AG08396 (cell line): ENCODE data around the gene TMEM50A.
"Not testable (repeated sequence)": the region's sequence is repeated elsewhere in the genome, so short reads cannot be mapped to it uniquely, and the experiment has no call there.

Experiments used
- DNase-seq: peaks from one replicate; pipeline ENCODE4 v3.0.0; 2012; ENCODE audit warnings: low spot score, mixed read lengths

TMEM50A gene

DNA sequence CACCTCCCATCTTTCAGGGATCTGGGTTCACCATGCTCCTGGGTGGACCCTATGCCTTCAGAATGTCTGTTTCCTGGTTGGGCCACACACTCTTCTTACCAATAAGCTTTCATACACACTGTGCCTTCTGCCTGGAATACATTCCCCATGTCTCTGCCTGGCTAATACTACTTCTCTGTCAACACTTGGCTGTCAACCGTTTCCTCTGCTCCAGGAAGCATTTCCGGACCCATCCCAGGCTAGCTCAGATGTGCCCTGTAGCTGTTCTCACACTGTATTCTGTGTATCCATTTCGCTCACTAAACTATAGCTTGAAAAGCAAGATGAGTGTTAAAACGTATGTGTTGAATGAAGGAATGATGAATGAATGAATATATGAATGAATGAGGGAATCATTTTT is 49.0 kb downstream of the TMEM50A start:
- not testable (repeated sequence) for DNase-seq

GRCh38 chr1:25388691-25389090 is 50.6 kb downstream of the TMEM50A start:
- not testable (repeated sequence) for DNase-seq

- DNase-seq: not testable (repeated sequence)
Observed at GRCh38 chr1:25389721-25390120, 51.6 kb downstream of the TMEM50A start.

DNA sequence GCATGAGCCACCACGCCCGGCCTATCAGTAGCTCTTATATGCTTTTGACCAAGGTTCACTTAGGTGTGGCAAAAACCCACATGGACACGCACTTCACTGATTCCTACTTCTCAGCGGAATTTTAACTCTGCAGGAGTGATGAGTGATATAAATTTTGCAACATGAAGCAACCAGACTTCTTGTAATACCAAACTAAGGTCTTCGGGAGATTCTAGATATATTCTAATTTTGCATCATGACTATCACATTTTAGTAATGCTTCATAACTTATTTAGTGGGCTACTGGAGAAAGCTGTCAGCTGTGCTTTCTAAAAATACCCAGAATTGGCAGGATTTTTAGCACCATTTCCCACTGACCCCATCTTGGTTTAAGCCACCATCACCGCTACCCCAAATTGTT is 54.7 kb downstream of the TMEM50A start:
- DNase-seq: no peak

DNA sequence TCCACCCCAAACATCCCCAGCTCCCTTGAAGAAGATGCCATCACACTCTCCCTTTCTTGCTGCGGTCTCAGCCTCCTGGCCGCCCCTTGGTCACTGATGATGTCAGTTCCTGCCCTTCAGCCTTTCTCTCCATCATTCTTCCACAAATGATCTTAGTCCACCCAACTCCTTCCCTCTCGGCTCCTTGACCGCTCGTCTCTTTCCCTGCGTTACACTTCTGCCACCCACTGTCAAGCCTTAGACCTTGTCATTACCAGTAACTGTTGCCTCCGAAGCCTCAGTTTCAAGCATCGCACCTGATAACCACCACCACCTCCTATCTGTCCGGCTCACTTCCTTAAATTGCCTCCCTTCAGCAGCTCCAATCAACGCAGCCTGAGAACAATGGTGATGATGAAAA is 59.4 kb downstream of the TMEM50A start:
- DNase-seq: not testable (repeated sequence)

DNA sequence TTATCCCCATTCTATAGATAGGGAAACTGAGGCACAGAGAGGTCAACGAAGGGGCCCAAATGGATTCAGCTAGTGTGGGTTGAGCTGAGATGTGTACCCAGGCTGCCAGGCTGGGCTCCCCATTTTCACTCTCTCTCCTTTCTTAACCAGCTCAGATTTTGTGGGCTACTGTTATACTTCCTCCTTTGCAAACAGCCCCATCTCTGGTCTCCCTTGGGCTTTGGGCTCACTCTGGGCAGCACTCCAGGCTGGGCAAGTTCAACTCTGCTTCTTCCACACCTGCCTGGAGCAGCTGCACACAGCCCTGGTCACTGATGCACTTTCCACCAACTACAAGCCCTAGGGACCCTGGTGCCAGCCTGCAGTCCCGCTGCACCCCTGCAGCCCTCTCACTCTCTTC is 59.9 kb downstream of the TMEM50A start:
- not testable (repeated sequence) for DNase-seq

GRCh38 chr1:25402947-25403803 is 65.0 kb downstream of the TMEM50A start:
- DNase-seq: not testable (repeated sequence)

GRCh38 chr1:25405731-25406305 is 67.7 kb downstream of the TMEM50A start:
- DNase-seq: not testable (repeated sequence)

DNA sequence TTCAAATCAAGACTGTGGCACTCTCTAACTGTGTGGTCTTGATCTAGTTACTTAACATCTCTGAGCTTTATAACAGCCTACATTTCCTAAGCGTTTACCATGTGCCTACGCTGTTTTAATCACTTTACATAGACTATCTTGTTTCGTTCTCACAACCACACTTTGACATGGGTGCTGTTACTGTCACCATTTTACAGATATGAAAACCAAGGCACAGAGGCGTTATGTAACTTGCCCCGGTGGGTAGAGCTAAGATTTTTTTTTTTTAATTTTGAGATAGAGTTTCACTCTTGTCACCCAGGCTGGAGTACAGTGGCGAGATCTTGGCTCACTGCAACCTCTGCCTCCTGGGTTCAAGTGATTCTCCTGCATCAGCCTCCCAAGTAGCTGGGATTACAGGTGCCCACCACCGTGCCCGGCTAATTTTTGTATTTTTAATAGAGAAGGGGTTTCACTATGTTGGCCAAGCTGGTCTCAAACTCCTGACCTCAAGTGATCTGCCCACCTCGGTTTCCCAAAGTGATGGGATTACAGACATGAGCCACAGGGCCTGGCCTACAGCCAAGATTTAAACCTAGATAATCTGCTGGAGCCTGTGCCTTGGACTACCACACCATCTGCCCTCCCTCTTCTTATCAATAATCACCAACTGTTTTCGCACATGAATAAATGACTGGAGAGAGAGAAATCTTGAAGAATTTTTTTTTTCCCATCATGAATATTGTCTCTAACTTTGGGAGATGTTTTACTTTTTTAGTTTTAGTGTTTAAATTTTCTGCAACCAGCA is 71.7 kb downstream of the TMEM50A start:
- DNase-seq: not testable (repeated sequence)
